ENCODE measurements around the gene KRT86. TPM values are rescaled to one million over a fixed set of nuclear protein-coding genes. Genes with fewer than 3 reads are reported as not detected.

Gene KRT86
- total RNA-seq, 2 experiments from 2014 or later = not detected

GRCh38 chr12:52231305-52232202 is 42.9 kb upstream of the KRT86 start:
- no peak overlapping the region for H3K27ac ChIP-seq (ENCODE audit: low read depth in 1 of 2, low read length in 2 of 2)
- H3K27me3 Mint-ChIP-seq = peaks cover 59% of the 10 kb centered on the region
- H3K36me3 Mint-ChIP-seq (ENCODE audit: low read depth) = no peaks in the 10 kb centered on the region
- H3K27me3 ChIP-seq (ENCODE audit: control insufficient read depth in 1 of 2, insufficient read depth in 2 of 2, low read length in 2 of 2) = peaks cover 16 to 38% of the 10 kb centered on the region in 2 experiments
- peaks cover 0 to 5% of the 10 kb centered on the region in 2 experiments for H3K9me3 ChIP-seq (ENCODE audit: control insufficient read depth in 1 of 2, insufficient read depth in 1 of 2, low read length in 2 of 2)
- H3K9me3 Mint-ChIP-seq = no peaks in the 10 kb centered on the region
- ChIA-PET CTCF (no interaction called here), POLR2A (no interaction called here)
- H3K4me1 ChIP-seq (ENCODE audit: insufficient read depth, low read length) = peaks cover 2% of the 10 kb centered on the region
- DNase-seq (no peak), ATAC-seq (ENCODE audit: poor library complexity) (no peak)
- H3K4me3 ChIP-seq (ENCODE audit: low read length) = no peak overlapping the region
- no peaks in the 10 kb centered on the region for H3K4me1 Mint-ChIP-seq (ENCODE audit: low read depth)
- TF ChIP-seq CTCF (IDR thresholded peaks at IDR 0.05) = no peak
- H3K27ac Mint-ChIP-seq = no peak overlapping the region
- no peak overlapping the region for H3K4me3 Mint-ChIP-seq
- H3K36me3 ChIP-seq (ENCODE audit: insufficient read depth, low read length) = no peaks in the 10 kb centered on the region
- intact Hi-C loops (cut with DNase I, micrococcal nuclease) = no loop called here

- CTCF ChIA-PET = no interaction called here
- H3K36me3 Mint-ChIP-seq (ENCODE audit: low read depth) = no peaks in the 10 kb centered on the region
- no peak for TF ChIP-seq CTCF (IDR thresholded peaks at IDR 0.05)
- no peaks in the 10 kb centered on the region for H3K36me3 ChIP-seq (ENCODE audit: insufficient read depth, low read length)
- intact Hi-C loops (cut with DNase I, micrococcal nuclease) = no loop called here
- peaks cover 16 to 38% of the 10 kb centered on the region in 2 experiments for H3K27me3 ChIP-seq (ENCODE audit: control insufficient read depth in 1 of 2, insufficient read depth in 2 of 2, low read length in 2 of 2)
- DNase-seq (no peak), ATAC-seq (ENCODE audit: poor library complexity) (no peak)
- H3K4me3 ChIP-seq (ENCODE audit: low read length) = no peak overlapping the region
- no peaks in the 10 kb centered on the region for H3K4me1 Mint-ChIP-seq (ENCODE audit: low read depth)
- POLR2A ChIA-PET = no interaction called here
- no peaks in the 10 kb centered on the region for H3K9me3 Mint-ChIP-seq
- H3K4me1 ChIP-seq (ENCODE audit: insufficient read depth, low read length) = peaks cover 2% of the 10 kb centered on the region
- no peak overlapping the region for H3K4me3 Mint-ChIP-seq
- H3K27ac ChIP-seq (ENCODE audit: low read depth in 1 of 2, low read length in 2 of 2) = no peak overlapping the region
- peaks cover 65% of the 10 kb centered on the region for H3K27me3 Mint-ChIP-seq
- peaks cover 0 to 5% of the 10 kb centered on the region in 2 experiments for H3K9me3 ChIP-seq (ENCODE audit: control insufficient read depth in 1 of 2, insufficient read depth in 1 of 2, low read length in 2 of 2)
- H3K27ac Mint-ChIP-seq = no peak overlapping the region
Observed at GRCh38 chr12:52232203-52232673, 42.2 kb upstream of the KRT86 start.

GRCh38 chr12:52232674-52233461 is 41.6 kb upstream of the KRT86 start, which contains the start of gene KRT7:
KRT7 (plus strand) TSS chr12:52233243; CDS start chr12:52233297, 54 bp downstream.
- ATAC-seq (ENCODE audit: poor library complexity) (no peak), DNase-seq (no peak)
- POLR2A ChIA-PET = no interaction called here
- peaks cover 16 to 38% of the 10 kb centered on the region in 2 experiments for H3K27me3 ChIP-seq (ENCODE audit: control insufficient read depth in 1 of 2, insufficient read depth in 2 of 2, low read length in 2 of 2)
- peaks cover 0 to 5% of the 10 kb centered on the region in 2 experiments for H3K9me3 ChIP-seq (ENCODE audit: control insufficient read depth in 1 of 2, insufficient read depth in 1 of 2, low read length in 2 of 2)
- intact Hi-C loops (cut with DNase I, micrococcal nuclease) = no loop called here
- no peak for TF ChIP-seq CTCF (IDR thresholded peaks at IDR 0.05)
- H3K4me3 ChIP-seq (ENCODE audit: low read length) = no peak within 1 kb of the TSS
- H3K4me1 ChIP-seq (ENCODE audit: insufficient read depth, low read length) = peaks cover 2% of the 10 kb centered on the region
- no peaks in the 10 kb centered on the region for H3K4me1 Mint-ChIP-seq (ENCODE audit: low read depth)
- no peak within 1 kb of the TSS for H3K4me3 Mint-ChIP-seq
- no peaks in the 10 kb centered on the region for H3K9me3 Mint-ChIP-seq
- CTCF ChIA-PET = no interaction called here
- no peak within 1 kb of the TSS for H3K27ac ChIP-seq (ENCODE audit: low read depth in 1 of 2, low read length in 2 of 2)
- no peaks in the 10 kb centered on the region for H3K36me3 Mint-ChIP-seq (ENCODE audit: low read depth)
- no peak within 1 kb of the TSS for H3K27ac Mint-ChIP-seq
- peaks cover 63% of the 10 kb centered on the region for H3K27me3 Mint-ChIP-seq
- no peaks in the 10 kb centered on the region for H3K36me3 ChIP-seq (ENCODE audit: insufficient read depth, low read length)
